PC-3 (cell line): ENCODE measurements around the gene ZNF831.

Experiments used
- CTCF ChIP-seq: fragments of 300-600 bp; sonication (generic); conservative IDR thresholded peaks from 2 replicates; pipeline ENCODE4 v1.5.1; 2017; ENCODE audit warnings: antibody characterized with exemption, low read depth, mild to moderate bottlenecking, low read length
- EZH2phosphoT487 ChIP-seq: fragments of 300-600 bp; sonication (generic); IDR thresholded peaks from 2 replicates; pipeline ENCODE4 v1.6.1; 2018; ENCODE audit warnings: mild to moderate bottlenecking, antibody characterized with exemption, low read length, borderline replicate concordance

GRCh38 chr20:59144831-59145196 is 18.8 kb upstream of the ZNF831 start:
- TF ChIP-seq CTCF (no peak), EZH2phosphoT487 (no peak)
